Measurements from ENCODE around the gene ARHGAP23.
"Not testable (repeated sequence)": the region's sequence is repeated elsewhere in the genome, so short reads cannot be mapped to it uniquely, and the experiment has no call there.

ARHGAP23 gene

GRCh38 chr17:38491346-38492066 lies 63.2 kb downstream of the ARHGAP23 start:
- not testable (repeated sequence) for DNase-seq

DNA sequence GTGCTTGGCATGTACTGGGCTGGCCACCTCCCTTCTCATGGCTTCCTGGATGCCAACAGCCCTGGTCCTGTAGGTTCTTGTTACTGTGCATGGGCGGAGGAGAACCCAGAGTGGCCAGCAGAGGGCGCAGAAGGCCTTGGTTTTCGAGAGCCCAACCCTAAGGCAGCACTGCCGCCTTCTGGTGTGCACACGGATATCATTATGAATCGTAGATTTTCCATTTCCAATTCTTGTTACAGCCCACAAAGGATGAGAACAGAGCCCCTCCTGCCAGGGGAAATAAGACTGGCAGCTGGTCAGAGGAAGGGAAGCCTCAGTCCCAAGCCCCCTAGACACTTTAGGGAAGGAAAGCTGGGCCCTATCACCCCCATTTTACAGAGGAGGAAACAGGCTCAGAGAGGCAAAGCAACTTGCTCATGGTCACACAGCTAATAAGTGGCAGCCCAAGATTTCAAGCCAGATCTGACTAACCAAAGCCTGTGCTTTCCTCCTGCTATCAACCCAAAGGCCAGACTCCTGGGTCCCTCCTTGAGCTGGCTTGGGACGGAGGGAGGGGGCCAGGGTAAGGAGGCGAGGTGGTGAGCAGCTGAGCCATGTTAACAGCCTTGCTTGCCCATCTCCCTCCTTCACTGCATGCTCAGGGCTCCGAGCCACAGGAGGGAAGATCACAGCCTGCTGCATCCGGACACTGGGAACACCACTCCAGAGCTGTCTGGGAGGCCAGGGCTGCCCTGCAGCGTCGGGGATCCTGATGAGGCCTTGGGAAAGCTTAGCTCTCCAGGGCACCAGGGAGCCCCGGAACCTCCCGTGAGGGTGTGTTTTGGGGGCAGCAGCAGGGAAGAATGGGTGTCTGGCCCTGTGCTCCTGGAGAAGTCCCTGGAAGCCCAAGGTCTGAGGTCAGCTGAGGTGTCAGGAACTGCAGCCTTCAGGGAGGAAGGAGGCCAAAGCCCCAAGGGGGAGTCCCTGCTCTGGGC lies 64.1 kb downstream of the ARHGAP23 start:
- peak; percentile 62 for DNase-seq

- not testable (repeated sequence) for DNase-seq
Measured at GRCh38 chr17:38494152-38494551, 65.9 kb downstream of the ARHGAP23 start.

DNA sequence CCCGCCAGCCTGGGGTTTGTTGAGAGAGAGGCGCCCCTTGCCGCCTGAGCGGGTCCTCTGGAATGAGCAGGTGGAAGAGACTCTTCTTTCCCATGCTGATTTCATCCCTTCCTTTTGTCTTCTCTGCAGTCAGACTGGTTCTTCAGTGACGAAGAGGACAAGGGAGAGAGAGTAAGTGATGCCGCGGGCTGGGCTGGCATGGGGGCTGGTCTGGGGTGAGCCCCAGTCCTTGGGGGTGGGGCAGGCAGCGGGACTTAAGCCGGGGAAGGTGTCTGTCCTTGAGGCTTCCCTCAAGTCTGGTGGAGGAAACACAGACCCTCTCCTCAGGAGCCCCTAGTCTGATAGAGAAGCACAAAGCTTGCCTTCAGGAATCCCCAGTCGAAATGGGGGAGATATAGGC lies 69.4 kb downstream of the ARHGAP23 start:
- not testable (repeated sequence) for DNase-seq

DNA sequence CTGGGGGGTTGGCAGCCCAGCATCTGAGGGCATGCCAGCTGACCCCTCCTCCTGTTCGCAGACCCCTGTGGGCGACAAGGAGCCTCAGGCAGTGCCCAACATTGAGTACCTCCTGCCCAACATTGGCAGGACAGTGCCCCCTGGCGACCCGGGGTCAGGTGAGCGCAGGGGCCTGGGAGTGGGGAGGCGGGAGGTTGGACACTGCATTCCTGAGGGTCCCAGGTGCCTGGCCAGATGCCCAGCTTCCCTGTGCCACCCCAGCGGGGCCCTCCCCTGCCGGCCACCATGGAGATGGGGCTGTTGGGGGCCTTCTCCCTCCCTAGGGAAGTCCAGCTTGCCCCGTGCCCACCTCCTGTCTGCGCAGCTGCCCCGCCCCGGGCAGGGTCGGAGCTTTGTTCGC lies 70.1 kb downstream of the ARHGAP23 start:
- no peak for DNase-seq

DNA sequence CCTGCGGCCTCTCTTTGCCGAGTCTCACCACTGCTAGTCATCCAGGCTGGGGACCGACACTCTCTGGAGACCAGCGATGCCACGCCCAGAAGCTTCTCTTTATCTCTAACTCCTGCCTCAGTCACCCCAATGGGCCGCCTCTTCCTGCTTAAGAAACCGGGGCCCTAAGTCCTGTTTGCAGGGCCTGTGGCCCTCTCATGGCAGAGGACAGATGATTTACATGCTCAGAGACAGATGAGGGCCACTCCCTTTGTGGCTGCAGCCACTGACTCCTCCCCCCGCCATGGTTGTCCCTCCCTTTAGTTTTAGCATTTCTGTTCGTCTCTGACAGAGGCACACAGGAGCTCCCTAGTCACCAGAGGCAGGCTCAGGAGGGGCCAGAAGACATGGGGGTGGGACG lies 71.0 kb downstream of the ARHGAP23 start:
- DNase-seq, result not testable (repeated sequence)

GRCh38 chr17:38501718-38502117 lies 73.5 kb downstream of the ARHGAP23 start:
- not testable (repeated sequence) for DNase-seq

GRCh38 chr17:38503286-38503913 lies 75.1 kb downstream of the ARHGAP23 start:
- not testable (repeated sequence) for DNase-seq

GRCh38 chr17:38504216-38504615 lies 76.0 kb downstream of the ARHGAP23 start:
- no peak for DNase-seq

GRCh38 chr17:38507436-38507835 lies 79.2 kb downstream of the ARHGAP23 start:
- no peak for DNase-seq

GRCh38 chr17:38507921-38508569 lies 79.8 kb downstream of the ARHGAP23 start:
- no peak for DNase-seq

DNA sequence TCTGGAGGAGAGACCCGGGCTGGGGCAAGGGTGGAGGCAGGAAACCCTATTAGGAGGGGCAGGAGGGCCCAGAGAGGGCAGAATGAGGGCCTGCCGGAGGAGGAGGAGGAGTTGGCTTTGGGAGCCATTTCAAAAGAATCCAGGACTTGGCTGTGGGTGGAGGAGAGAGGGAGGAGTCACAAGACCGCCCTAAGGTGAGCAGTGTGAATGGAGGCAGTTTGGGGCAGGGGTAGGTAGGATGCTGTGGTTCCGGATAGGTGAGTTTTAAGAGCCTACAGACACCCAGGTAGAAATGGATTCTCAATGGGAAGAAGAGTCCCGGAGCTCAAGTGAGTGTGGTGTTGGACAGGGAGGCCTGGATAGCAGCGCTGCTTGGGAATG lies 80.3 kb downstream of the ARHGAP23 start:
- DNase-seq, result no peak

DNA sequence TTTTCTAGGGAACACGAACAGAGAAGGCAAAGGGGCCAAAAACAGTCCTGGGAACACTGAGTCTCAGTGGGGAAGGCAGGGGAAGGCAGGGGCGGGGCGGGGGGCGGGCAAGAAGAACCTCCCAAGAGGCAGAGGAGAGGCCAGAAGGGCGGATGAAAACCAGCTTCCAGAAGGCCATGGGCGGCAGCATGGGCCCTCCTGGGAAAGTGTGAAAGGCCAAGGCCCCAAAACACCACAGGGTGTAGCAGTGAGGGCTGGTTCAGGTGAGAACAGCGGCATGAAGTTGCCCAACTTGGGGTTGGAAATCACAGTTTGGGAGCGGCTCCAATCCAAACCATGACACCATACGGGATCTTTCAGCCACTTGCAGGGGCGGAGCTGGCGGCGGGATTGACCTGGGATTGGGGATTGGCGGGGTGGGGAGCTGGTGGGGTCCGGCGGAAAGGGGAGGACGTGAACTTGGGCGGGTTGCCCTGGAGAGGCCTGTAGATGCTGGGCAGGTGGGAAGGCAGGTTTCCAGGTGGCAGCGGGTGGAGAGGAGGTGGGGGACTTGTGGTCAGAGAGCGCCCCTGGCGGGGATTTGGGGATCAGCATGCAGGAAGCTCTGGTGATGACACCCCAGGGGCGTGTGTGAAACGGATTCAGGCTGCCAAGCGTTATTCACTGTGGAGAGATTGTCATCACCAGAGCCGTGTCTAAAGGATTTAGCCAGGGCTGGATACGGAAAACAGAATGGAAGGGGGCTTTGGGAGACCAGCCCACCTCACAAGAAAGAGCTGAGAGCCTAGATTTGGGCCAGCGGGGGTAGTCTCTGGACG lies 80.9 kb downstream of the ARHGAP23 start:
- no peak for DNase-seq

DNA sequence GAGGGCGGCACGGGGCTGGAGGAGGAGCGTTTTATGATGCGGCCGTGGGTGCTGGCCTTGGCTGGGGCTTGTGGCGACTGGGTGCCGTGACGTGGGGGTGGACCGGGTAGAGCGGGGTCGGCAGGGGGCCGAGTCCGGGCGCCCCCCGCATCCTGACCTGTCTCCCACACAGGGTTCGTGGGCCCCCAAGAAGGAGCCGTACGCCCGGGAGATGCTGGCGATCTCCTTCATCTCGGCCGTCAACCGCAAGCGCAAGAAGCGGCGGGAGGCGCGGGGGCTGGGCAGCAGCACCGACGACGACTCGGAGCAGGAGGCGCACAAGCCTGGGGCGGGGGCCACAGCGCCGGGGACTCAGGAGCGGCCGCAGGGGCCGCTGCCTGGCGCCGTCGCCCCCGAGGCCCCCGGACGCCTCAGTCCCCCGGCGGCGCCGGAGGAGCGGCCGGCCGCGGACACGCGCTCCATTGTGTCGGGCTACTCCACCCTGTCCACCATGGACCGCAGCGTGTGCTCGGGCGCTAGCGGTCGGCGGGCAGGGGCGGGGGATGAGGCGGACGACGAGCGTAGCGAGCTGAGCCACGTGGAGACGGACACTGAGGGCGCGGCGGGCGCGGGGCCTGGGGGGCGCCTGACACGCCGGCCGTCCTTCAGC lies 81.6 kb downstream of the ARHGAP23 start:
- no peak for DNase-seq

- DNase-seq, result peak; percentile 49
Measured at GRCh38 chr17:38510421-38511149, 82.3 kb downstream of the ARHGAP23 start.

DNA sequence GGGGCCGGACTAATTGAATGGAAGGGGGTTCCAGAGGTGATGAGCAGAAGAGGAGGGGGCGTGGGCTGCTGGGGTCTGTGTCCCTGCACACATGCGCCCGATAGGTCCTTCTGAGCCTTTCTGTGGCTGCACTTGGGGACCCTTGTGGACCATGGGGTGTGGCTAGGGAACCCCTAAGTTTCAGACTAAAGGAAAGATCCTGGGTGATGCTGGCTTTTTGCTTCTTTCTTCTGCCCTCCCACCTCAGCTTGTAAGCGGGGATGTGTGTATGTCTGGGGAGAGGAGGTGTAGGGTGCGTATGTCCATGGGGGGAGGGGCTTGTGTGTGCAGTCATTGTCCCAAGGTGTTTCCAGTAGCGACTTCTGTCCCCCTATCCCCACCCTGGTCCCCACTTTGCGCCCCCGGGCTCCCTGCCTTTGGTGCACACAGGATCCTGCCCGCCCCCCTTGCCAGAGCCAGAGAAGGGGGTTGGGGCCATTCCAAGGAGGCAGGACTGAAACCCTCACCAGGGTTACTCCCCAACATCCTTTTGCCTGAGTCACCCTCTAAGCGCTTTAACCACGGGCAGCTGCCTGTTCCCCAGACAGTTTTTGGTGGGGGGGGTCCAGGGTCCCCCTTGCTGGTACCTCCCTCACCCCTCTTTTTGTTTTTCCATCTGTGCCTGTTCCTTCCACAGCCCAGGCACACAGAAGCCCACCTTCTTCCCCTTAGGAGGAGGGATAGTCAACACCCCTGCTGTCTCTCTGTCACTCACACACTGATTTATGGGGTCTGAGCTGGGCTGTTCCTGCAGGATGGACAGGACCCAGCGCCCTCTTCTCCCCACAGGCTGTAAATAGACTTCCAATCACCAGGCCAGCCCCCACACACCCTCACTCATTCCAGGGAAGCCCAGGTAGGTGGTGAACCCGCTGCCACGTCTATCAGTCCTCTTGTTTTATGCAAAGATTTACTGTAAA lies 83.2 kb downstream of the ARHGAP23 start:
- DNase-seq, result no peak

DNA sequence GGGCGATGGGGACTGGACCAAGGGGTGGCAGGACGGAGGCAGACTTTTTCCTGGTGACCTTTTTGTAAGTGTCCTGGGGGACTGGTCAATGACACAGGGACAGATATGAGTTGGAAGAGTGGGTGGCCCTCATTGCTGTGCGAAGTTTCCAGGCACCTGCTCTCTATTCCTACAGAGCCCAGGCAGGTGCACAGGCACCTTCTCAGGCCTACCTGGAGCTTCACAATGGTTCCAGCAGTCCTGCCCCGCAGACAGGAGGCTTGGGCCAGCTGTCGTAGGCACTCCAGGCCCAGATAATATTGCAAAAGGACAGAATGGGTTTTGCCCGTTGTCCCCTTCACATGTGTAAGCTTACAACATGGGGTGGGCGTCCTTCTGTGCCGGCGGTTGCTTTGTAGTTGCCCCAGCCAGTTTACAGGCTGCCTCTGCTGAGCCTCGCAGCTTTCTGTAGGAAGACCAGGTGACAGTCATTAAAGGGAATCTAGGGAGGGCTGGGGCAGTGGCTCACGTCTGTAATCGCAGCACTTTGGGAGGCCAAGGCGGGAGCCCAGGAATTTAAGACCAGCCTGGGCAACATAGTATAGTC lies 84.3 kb downstream of the ARHGAP23 start:
- no peak for DNase-seq

GRCh38 chr17:38526526-38526925 lies 98.3 kb downstream of the ARHGAP23 start:
- not testable (repeated sequence) for DNase-seq

- DNase-seq, result not testable (repeated sequence)
Measured at GRCh38 chr17:38528141-38528540, 99.9 kb downstream of the ARHGAP23 start.
